HuH-7 (cell line): Measurements from ENCODE around the gene CLDN22.
A peak's percentile ranks its signal among the peaks of the same experiment; 100 is the strongest.

Experiments
- DNase-seq: peaks from one replicate; pipeline ENCODE4 v3.0.0; 2011; ENCODE audit warnings: low spot score

Gene CLDN22

DNA sequence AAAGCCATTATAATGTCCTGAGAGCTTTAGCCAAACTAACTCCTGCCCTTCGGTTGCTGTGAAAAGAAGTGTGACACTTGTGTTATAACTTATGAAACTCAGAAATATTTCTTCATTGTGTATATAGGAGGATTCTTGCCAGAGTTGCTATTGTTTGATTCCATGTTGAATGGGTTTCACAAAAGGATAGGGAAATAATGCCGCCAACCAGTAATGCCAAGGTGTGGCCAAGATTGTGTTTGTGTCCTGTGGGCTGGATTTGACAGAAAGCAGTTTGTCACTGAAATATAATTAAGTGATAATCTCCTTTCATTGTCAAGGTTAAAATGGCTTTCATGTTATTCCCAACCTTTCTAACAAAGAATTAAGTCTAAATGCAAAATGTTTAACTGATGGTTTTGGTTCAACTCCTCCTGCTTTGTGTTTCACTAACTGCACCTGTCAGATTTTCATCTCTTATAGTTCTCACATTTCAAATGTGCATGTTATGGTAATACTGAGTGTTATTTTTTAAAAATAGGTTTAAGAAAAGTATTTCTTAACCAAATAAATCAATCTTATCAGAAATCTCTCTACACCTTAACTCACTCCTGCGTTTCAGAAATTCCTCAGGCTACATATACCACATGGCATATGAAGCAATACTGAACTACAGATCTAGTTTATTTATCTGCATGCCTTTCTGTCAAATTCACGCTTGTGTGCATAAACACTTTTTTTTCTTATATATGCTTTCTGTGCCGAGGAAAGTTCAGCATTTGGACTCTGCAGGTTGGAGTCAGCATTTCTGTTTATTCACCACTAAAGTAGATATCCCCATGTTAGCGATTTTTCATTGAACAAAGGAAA is at the start of gene CLDN22:
CLDN22 (minus strand) TSS at position 66 of the 849 bp plus-strand sequence; CDS start at position 8, 58 bp downstream.
- no peak for DNase-seq

DNA sequence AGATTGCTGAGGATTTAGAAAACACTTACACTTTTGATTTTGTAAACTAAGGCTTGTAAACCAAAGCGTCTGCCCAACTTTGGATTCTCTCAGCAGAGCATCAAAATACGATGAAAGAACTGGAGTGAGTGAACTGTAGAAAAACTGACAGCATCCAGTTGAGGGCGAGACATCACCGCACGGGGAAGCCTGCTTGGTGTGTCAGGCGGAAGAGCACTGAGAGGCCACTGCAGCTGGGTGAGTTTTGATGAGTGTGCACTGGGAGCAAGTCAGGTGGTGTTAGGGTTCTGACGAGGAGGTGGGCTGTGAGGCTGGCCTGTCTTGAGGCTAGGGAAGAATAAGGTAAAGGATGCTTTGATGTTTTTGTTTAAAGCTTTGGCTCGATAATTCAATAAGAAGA is 49.0 kb upstream of the CLDN22 start:
- no peak for DNase-seq

DNA sequence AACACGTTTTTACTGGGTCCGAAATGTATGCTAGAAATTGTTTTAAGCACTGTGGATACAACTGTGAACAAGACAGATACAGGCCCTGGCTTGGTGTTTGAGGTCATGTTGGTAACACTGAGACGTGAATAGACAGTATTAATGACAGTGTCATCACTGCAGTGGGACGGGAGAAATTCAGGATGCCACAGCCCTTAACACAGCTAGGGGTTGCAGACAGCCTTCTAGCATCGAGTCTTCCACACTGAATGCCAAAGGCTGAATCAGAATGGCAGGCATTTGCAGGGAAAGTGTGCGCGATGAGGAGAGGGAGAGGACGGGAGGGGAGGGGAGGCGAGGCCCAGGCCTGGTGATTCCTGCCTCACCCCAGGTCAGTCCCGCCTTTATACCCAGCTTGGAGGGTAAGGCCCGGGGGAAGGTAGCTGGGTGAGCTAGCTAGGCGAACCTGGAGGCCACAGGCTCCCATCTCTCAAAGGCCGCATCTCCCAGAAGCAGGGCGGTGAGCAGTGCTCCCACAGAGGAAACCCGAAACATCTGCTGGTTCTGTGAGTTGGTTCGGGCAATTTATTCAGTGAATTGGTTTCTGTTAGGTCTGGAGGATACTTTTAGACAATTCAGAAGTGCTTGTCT is 46.2 kb upstream of the CLDN22 start:
- no peak for DNase-seq

DNA sequence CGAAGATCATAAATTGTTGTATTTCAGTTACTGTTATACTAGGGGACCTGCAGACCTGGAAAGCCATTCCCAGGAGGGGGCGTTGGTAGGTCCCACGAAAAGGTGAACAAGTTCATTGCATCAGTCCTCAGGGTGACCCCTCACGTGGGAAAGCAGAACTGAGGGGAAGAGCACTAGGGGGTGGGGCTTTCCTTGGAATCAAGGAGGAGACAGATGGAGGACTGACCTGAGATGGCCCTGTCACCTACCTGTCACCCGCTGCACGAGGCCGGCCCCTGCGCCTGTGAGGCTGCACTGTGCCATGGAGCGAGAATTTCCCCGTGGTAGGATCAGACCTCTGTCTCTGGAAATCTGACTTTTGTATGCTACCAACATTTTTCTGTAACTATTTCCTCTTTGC is 43.9 kb upstream of the CLDN22 start:
- no peak for DNase-seq

DNA sequence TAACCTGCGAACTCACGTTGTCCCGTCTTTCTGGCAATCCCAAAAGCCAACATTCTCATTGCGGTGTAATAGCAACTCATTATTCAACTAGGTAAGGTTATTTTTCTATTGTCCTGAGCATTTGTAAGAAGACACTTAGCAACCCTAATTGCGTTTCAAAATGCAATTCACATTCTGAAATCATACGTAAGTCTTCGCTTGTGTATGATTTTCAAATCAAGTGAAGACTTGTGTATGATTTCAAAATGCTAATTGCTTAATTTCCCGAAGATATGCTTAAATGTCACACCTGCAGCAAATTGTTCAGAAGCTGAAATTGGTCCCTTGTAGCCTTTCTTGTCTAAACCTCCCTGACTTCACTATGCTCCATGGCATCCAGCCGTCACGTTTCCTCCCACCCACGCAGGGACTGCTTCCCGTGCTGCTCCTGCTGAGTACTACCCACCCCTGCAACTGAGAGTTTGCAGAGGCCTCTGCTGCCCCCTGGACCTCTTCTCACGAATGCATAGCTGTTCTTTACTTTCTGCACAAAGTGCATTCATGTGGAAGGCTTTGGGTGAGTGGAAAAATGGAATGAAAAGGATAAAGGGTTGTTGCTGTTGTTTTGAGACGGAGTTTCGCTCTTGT is 43.0 kb upstream of the CLDN22 start:
- peak; percentile 10 for DNase-seq

DNA sequence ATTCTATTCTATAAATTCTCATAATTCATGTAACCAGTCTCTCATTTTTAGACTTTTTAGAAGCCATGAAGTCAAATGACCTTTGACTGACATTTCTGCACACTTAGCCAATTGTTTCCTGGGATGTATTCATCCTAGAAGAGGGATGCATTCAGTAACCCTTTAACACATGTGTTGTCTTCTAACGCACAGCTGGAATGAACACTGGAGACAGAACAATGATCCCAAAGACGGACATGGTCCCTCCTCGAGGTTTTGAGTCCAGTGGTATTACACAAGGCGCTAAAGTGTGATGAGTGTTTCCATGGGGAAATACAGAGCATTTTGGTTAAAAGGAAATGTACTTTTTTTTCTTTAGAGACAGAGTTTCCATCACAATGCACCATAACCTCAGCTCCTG is 42.0 kb upstream of the CLDN22 start:
- no peak for DNase-seq

DNA sequence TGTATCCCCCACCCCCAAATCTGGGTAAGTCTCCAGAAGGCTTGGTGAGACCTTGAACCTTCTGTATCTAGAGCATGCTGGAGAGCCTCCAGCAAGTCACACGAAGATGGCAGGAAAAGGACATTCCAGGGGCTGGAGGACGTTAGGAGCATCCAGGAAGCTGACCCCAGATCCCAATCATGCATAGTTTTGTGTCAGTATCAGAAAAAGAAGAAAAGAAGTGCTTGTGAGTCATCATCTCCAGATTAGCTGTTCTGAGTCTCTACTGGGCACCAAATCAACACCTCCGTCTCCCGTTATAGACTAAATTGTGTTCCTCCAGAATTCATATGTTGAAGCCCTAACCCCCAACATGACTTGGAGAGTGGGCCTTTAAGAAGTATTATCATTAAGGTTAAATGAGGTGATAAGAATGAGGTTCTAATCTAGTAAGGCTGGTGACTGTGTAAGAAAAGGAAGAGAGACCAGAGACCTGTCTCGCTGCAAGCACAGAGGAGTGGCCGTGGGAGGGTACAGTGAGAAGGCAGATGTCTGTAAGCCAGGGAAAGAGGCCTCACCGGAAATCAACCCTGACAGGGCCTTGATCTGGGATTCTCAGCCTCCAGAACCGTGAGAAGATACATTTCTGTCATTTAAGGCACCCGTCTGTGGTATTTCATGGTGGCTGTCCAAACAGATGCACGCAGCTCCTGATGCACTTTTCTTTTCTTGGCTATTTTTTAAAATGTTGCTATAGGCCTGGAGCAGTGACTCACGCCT is 40.3 kb upstream of the CLDN22 start:
- no peak for DNase-seq

DNA sequence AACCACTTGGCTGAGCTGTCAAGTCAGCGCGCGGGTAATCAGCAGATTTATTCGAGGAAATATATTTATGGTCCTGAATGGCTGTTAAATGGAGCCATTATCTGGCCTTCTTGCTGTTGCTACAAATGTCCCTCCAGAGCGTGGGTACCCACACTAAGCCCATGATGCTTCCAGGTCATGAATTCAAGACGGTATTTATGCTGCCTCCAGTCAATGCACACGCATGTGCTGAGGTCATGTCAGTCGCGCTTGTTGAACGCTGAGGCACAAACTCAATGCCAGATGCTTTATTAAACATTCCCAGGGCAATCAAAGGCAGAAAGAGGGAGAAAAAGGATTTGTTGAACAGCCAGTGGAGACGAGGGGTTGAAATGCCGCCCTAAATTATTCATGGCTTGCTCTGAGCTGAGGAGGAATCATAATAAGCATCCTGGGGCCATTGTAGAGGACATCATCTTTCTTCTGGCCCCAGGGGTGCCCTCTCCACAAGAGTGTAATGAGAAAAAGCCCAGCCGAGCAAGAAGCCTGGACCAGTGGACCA is 38.2 kb upstream of the CLDN22 start:
- DNase-seq = no peak

DNA sequence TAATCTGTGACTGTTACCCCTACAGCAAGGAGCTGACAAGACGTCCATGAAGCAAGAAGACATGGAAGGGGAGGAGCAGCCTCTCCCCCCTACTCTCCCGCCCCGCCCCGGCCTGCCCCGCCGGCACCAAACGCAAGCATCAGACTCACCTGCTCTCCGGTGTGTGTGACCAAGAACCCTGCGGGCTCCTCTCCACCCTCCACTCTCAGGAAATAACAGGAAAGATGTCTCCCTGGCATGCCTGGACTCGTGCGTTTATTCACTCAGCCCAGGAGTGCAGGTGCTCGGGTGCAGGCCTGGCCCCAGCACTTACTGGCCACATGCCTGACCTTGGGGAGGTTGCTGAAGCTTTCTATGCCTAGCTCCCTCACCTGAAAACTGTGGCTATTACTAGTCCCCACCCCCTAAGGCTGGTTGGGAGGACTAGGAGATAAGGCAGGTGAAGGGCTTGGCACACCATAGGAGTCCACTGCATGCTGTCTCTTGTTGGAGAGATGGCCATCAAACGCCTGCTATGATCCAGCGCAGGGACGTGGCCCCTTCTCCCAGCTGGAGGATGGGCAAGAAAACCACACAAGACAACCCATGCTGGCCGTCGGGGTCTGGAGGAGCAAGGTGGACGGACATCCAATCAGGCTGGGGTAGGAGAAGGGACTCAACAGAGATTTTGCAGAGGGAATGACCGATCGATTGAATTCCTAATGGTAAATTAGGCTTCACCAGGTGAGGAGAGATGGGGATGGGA is 37.0 kb upstream of the CLDN22 start:
- no peak for DNase-seq

DNA sequence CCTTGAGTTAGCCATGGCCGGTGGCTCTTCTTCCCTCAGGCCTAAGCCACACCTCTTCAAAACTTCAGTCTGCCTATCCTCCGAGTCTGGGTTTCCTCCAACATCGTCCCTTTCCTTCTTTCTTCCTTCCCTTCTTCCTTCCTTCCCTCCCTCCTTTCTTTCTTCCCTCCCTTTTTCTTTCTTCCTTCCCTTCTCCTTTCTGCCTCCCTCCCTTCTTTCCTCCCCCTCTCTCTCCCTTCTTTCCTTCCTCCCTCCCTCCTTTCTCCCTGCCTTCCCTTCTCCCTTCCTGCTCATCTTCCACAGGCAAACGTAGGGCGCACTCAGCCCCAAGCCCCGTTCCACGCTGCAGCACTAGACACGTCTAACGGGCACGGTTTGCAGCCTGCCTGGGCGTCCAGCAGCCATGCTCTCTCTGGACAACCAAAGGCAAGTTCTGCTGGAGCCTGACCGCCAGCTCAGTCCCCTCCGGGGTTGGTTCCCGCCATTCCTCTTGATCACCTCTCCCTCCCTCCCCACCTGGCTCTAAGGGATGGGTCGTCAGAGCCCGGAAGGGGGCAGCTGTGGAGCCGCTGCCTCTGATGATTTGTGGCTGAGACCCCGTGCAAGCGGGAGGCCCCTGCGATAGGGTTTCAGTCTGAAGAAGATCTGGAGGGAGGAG is 36.2 kb upstream of the CLDN22 start:
- no peak for DNase-seq

DNA sequence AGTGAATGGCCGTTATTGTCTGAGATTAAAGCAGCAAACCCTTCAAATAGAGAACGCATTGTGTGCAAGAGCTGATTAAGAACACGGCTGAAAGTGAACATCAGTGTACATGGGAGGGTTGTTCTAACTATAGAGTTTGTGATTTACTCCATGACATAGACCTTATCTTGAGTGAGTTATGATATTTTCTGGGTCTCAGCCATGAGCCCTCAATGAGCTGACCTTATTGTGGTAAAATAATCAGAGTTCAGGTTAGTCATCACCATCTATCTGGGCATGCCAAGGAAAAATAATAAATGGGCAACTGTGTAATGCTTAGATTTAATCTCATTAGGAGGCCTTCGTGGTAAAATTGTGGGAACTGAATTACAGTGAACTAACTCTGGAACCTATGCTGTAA is 35.3 kb upstream of the CLDN22 start:
- no peak for DNase-seq

DNA sequence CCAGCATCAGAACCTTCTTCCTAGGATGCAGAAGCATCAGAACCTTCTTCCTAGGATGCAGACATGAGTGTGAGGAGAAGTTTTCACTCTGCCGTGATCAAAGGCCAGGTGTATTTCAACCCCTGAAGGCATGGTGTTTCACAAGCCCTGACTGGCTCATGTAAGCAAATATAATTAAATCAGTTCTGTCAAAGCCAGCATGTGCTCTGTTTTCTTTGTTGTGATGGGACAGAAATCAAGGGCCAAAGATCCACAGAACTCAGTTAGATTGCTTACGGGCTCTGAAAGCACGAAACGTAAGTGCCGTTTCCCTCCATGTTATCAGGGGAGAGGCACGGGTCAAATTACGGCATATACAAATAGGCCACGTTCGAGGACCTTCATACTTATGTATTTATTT is 34.1 kb upstream of the CLDN22 start:
- DNase-seq = peak; percentile 10

DNA sequence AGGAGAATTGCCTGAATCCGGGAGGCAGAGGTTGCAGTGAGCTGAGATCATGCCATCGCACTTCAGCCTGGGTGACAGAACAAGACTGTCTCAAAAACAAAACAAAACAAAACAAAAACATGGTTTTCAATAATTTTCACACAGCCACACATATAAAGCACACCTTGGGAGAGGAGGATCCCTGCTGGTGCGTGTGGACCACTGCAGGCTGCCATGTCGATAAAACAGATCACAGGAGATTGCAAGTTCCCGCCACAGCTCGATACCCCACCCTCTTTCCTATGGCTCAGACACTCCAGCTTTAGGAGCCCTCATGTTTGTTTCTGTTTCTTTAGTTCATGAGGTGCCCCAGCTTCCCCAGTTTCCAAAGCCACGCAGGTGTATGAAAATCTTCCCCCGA is 33.5 kb upstream of the CLDN22 start:
- no peak for DNase-seq

DNA sequence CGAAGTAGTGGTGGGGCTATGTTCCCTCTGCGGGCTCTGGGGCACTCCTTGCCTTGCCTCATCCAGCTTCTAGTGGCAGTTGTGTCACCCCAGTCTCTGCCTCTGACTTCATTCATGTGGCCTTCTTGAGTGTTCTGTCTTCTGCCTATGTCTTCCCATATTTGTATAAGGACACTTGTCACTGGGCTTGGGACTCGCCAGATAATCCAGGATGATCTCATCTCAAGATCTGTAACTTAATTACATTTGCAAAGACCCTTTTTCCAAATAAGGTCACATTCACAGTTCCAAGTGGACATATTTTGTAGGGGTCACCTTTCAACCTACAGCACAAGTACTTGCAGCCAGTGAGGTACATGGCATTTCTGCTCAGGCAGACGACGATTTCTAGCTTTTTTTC is 32.5 kb upstream of the CLDN22 start:
- no peak for DNase-seq

DNA sequence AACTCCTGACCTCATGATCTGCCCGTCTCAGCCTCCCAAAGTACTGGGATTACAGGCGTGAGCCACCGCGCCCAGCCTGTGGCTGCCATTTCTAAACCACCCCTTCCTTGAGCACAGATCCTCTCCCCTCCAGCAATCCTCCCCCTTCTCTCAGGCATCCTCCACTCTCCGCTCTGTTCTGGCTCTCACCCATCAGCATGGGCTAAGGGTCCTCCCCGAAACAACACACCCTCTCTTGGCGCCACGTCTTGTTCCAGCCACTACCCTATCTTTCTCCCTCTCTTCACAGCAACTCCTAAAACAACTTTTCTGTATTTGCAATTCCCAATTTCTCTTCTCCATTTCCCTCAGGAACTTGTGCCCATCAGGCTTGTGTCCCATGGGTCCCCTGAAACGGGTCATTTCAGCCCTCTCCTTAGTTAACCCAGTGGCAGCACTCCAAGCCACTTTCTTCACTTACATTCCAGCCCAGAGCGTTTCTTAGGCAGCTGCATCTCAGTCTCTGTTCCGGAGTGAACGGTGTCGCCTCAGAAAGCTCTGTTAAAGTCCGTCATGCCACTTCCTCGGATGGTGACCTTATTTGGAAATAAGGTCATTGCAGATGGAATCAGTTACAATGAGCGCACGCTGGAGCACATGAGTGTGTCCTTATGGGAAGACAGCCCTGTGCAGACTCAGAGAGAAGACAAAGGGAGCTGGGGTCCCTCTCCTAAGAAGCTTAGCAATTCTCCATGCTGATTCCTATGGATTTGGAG is 30.4 kb upstream of the CLDN22 start:
- no peak for DNase-seq

DNA sequence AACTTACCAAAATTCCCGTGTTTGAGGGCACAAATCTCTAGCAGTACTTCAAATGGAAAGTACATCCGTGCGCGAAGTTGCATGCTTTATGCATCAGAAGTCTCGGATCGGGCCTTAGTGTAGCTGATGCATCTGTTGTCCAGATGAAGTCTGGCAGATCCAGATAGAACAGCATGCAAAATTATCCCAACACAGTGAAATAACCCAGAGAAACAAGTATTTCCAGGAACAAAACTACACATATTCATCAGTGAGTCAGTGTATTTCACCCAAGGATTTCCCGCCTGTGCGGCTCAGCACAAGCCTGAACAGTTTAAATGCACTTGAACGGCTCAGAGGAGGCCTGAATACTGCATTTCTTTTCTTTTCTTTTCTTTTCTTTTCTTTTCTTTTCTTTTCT is 29.6 kb upstream of the CLDN22 start:
- DNase-seq = no peak

DNA sequence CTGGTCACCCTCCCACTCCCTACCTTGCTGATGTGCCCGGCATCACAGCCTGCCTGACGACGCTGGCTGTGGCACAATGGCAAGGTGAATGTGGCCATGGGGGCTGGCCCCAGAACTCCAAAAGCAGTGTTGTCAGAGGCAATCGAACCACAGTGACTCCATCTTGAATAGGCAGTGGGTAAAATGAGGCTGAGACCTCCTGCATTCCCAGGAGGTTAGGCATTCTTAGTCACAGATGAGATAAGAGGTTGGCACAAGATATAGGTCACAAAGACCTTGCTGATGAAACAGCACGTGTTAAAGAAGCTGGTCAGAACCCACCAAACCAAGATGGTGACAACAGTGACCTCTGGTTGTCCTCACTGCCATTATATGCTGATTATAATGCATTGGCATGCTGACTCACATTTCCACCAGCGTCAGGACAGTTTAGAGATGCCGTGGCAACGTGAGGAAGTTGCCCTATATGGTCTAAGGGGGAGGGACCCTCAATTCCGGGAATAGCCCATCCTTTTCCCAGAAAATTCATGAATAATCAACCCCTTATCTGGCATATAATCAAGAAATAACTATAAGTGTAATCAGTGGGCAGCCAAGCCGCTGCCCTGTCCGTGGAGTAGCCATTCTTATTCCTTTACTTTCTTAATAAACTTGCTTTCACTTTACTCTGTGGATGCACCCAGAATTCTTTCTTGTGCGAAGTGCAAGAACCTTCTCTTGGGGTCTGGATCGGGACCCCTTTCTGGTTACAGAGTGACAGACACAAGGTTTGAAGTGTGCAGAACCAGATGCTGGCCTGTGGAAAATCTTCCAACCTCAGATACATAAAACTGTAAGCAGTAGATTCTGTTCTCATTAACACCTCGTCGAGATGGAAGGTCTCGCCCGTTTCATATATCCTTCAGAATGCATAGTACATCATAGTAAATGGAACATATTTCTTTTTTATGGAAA is 28.9 kb upstream of the CLDN22 start:
- DNase-seq = no peak

DNA sequence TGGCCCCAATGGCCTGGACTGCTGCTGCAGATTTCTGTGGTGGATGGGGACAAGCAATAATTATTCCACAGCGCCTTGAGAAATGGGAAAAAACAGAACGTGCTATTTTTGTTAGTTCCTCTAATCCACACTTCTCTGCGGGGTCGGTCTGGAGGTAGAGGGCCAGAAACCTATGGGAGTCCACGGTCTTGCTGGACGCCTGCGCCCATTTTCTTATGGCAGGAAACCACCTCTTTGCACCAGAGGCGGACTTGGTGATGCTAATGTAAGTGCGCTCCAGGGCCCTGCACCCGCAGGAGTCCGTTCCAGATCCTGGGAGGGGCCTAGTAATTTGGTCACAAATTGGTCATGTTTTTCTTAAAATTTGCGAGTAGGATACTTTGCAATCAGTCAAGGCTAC is 28.1 kb upstream of the CLDN22 start:
- DNase-seq = no peak

DNA sequence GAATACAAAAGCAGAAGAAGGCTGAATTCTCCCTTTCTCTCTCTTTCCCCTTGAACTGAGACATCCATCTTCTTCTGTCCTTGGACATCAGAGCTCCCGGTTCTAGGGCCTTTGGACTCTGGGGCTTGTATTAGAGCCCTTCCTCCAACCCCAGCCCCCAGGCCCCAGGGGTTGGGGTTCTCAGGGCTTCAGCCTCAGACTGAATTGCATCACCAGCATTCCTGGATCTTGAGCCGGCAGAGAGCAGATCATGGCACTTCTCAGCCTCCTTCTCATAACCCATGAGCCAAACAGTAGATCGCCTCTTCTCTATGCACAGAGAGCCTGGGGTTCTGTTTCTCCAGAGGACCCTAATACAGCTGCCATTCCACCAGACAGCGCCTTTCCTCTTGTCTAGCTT is 27.5 kb upstream of the CLDN22 start:
- DNase-seq = no peak
